T-helper 22 cell (primary cell): ENCODE data around the gene SHFL.
A peak's percentile ranks its signal among the peaks of the same experiment; 100 is the strongest.

ENCODE experiments used
- DNase-seq: peaks from one replicate; pipeline ENCODE4 v3.0.0-alpha.2; 2020; ENCODE audit warnings: low read depth

Gene SHFL

GRCh38 chr19:10109528-10109927, 23.4 kb downstream of the SHFL start:
- no peak for DNase-seq

- no peak for DNase-seq
Measured at GRCh38 chr19:10110076-10110971, 24.2 kb downstream of the SHFL start.

- DNase-seq: no peak
Measured at GRCh38 chr19:10110972-10111317, 24.8 kb downstream of the SHFL start.

GRCh38 chr19:10111405-10111811, 25.3 kb downstream of the SHFL start, which contains the start of gene P2RY11:
TSS of gene P2RY11 (plus strand) at chr19:10111693. CDS start at chr19:10111722, 29 bp downstream.
- no peak for DNase-seq

- DNase-seq: peak; percentile 64
Measured at GRCh38 chr19:10112037-10112761, 26.1 kb downstream of the SHFL start.

GRCh38 chr19:10112895-10113591, 26.9 kb downstream of the SHFL start:
- peak; percentile 43 for DNase-seq

GRCh38 chr19:10113592-10113963, 27.5 kb downstream of the SHFL start:
- no peak for DNase-seq

GRCh38 chr19:10113964-10114650, 28.0 kb downstream of the SHFL start:
- DNase-seq: no peak

- no peak for DNase-seq
Measured at GRCh38 chr19:10114651-10115391, 28.7 kb downstream of the SHFL start.

GRCh38 chr19:10115392-10116084, 29.4 kb downstream of the SHFL start:
- no peak for DNase-seq

GRCh38 chr19:10116085-10116865, 30.2 kb downstream of the SHFL start:
- no peak for DNase-seq

- DNase-seq: no peak
Measured at GRCh38 chr19:10116866-10117616, 30.9 kb downstream of the SHFL start.

GRCh38 chr19:10118960-10119359, 32.8 kb downstream of the SHFL start:
- no peak for DNase-seq

- DNase-seq: no peak
Measured at GRCh38 chr19:10120538-10121189, 34.5 kb downstream of the SHFL start.

GRCh38 chr19:10122045-10122444, 35.9 kb downstream of the SHFL start:
- DNase-seq: no peak

- no peak for DNase-seq
Measured at GRCh38 chr19:10124429-10124828, 38.3 kb downstream of the SHFL start.

- DNase-seq: no peak
Measured at GRCh38 chr19:10126213-10126639, 40.1 kb downstream of the SHFL start.

GRCh38 chr19:10132905-10133304, 46.8 kb downstream of the SHFL start:
- DNase-seq: no peak

GRCh38 chr19:10133596-10133995, 47.5 kb downstream of the SHFL start:
- no peak for DNase-seq
